T-cell (primary cell): ENCODE measurements around the gene CA12. TPM values are rescaled to one million over a fixed set of nuclear protein-coding genes. Genes with fewer than 3 reads are reported as not detected.

Experiments
- ATAC-seq, 4 experiments: fragments of 200-7000 bp in 3 of 4; fragments of 150-1000 bp in 1 of 4; cut with Tn5 transposase; replicated peaks in 1 of 4; 1 replicate in 3 of 4; 2 replicates in 1 of 4; pipeline ENCODE4 v1.10.0; 2021; ENCODE audit warnings: moderate library complexity in 3 of 4, mild to moderate bottlenecking in 2 of 4, moderate number of reproducible peaks in 1 of 4
- CTCF ChIA-PET, 2 donors: fragments of 300-600 bp; sonication (Branson Sonifier 250); formaldehyde crosslinking; loops; one replicate each; lab custom pipeline; 2022; ENCODE audit warnings: antibody characterized with exemption in 2 of 2; lab: Charles Lee
- POLR2A ChIA-PET, 2 donors: fragments of 300-600 bp; sonication (Branson Sonifier 250); formaldehyde crosslinking; loops; one replicate each; lab custom pipeline; 2022; ENCODE audit warnings: antibody characterized with exemption in 2 of 2; lab: Charles Lee
- DNase-seq, 35 experiments: peaks; one replicate each; pipeline versions ENCODE4 v3.0.0 to v3.0.0-alpha.2; 2013 to 2023
- H3K27ac ChIP-seq: one replicate; pipeline ENCODE4 v1.5.1; 2013; ENCODE audit warnings: low read length
- H3K27me3 ChIP-seq, 2 experiments: replicated peaks in 1 of 2; 1 replicate in 1 of 2; 2 replicates in 1 of 2; pipeline versions ENCODE4 v1.6.1 to v1.7.0; 2013; ENCODE audit warnings: low read length in 1 of 2, mixed read lengths in 1 of 2; ENCODE audit not compliant: control insufficient read depth in 2 of 2, insufficient read depth in 2 of 2; ENCODE audit errors: extremely low read depth in 1 of 2
- H3K36me3 ChIP-seq, 2 donors: 1 replicate in 1 of 2; 2 replicates in 1 of 2; pipeline versions ENCODE4 v1.6.1 to v1.7.0; 2013; ENCODE audit warnings: low read length in 1 of 2; ENCODE audit not compliant: control insufficient read depth in 2 of 2, insufficient read depth in 1 of 2; ENCODE audit errors: extremely low read depth in 1 of 2
- H3K4me1 ChIP-seq, 2 experiments: 1 replicate in 1 of 2; 2 replicates in 1 of 2; pipeline versions ENCODE4 v1.6.1 to v1.7.0; 2013; ENCODE audit warnings: low read length in 2 of 2, mixed read lengths in 1 of 2; ENCODE audit not compliant: insufficient read depth in 2 of 2, control insufficient read depth in 1 of 2; ENCODE audit errors: extremely low read depth in 1 of 2
- H3K4me3 ChIP-seq, 2 donors: 1 replicate in 1 of 2; 2 replicates in 1 of 2; pipeline versions ENCODE4 v1.5.1 to v1.7.0; 2013; ENCODE audit warnings: mild to moderate bottlenecking in 2 of 2, low read length in 1 of 2, moderate library complexity in 1 of 2; ENCODE audit not compliant: control insufficient read depth in 1 of 2; ENCODE audit errors: extremely low read depth in 1 of 2
- H3K9me3 ChIP-seq: 2 replicates; pipeline ENCODE4 v1.7.0; 2013
- H3K27ac Mint-ChIP-seq, 2 donors: one replicate each; pipeline ENCODE4 v1.8.0; 2020 to 2021; ENCODE audit warnings: mild to moderate bottlenecking in 2 of 2, mixed read lengths in 2 of 2
- H3K27me3 Mint-ChIP-seq, 2 donors: one replicate each; pipeline ENCODE4 v1.8.0; 2021 to 2022; ENCODE audit warnings: mixed read lengths in 2 of 2
- H3K36me3 Mint-ChIP-seq: one replicate; pipeline ENCODE4 v1.8.0; 2021; ENCODE audit warnings: mixed read lengths
- H3K4me1 Mint-ChIP-seq, 3 donors: one replicate each; pipeline ENCODE4 v1.8.0; 2020 to 2022; ENCODE audit warnings: mixed read lengths in 3 of 3, mild to moderate bottlenecking in 1 of 3
- H3K4me3 Mint-ChIP-seq, 3 donors: one replicate each; pipeline ENCODE4 v1.8.0; 2020 to 2022; ENCODE audit warnings: mild to moderate bottlenecking in 3 of 3, mixed read lengths in 3 of 3, moderate library complexity in 3 of 3
- H3K9me3 Mint-ChIP-seq, 3 donors: one replicate each; pipeline ENCODE4 v1.8.0; 2020 to 2022; ENCODE audit warnings: mixed read lengths in 3 of 3
- WGBS: methylation state at CpG from one replicate; pipeline ENCODE4 v1.1.5; 2013; ENCODE audit warnings: missing lambda C conversion rate; ENCODE audit not compliant: insufficient coverage; 5-methylcytosine and 5-hydroxymethylcytosine counted together
- total RNA-seq, 35 experiments: library from RNA in 6 of 35; stranded (reverse) in 6 of 35; fragments of 120-200 nt in 1 of 35; gene quantifications; one replicate each; pipeline versions ENCODE4 v1.2.1 to v1.2.4 and lab custom pipeline; 2013 to 2026

Gene CA12
- total RNA-seq, 5 donors from 2014 or later (not counting 1 experiment from before 2014, with no cell fraction given), result 0.12 to 0.51 (median 0.30) TPM; not detected in 2

DNA sequence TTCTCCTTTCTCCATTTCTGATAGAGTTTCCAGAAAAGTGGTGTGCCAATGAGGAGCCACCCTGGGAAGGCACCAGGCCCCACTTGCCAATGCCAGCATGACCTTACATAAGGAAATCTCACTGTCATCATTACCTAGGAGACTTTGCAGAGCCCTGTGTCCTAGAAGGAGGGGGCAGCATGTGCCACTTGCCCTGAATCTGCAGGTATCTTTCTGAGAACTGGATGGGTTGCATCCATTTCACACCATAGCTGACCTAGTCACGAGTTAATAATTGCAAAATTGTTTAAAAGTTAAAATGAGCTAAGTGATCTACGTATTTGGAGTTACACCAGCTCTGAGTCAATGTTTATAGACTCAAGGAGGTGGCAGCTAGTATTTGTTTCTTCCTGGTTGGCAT lies 14.3 kb downstream of the CA12 start:
- Histone ChIP-seq H3K27me3 (peaks cover 0 to 2% of the 10 kb centered on the region in 2 experiments), H3K27ac (no peak overlapping the region), H3K4me3 (no peak overlapping the region), H3K9me3 (no peaks in the 10 kb centered on the region), H3K4me1 (no peaks in the 10 kb centered on the region), H3K36me3 (no peaks in the 10 kb centered on the region)
- H3K36me3 Mint-ChIP-seq, result no peaks in the 10 kb centered on the region
- ChIA-PET POLR2A (no interaction called here), CTCF (no interaction called here)
- WGBS, result no CpG with 5 or more reads among the region's 2 CpGs
- H3K4me3 Mint-ChIP-seq, result no peak overlapping the region
- DNase-seq, result no peak
- no peak overlapping the region for H3K27ac Mint-ChIP-seq
- H3K4me1 Mint-ChIP-seq, result peaks cover 0 to 6% (median 0%) of the 10 kb centered on the region in 3 donors
- H3K27me3 Mint-ChIP-seq, result peaks cover 0 to 2% of the 10 kb centered on the region in 2 donors
- H3K9me3 Mint-ChIP-seq, result no peaks in the 10 kb centered on the region
- ATAC-seq, result no peak

DNA sequence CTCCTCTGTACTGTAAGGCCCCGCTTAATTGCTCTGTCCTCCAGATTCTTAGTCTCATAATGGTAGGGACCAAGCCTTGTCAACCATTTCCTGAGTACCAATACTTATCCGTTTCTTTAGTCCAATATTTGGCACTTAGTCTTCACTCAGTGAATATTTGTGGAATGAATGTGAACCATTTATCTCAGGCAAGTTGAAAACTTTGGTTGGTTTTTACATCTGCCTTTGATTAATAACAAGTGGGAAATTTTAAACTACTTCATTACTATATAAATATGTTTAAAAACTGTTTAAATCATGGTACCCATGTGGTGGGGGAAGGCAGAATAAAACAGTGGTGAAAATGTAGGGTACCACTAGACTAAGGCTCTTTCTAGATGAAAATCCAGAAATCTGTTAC lies 15.2 kb downstream of the CA12 start:
- Mint-ChIP-seq H3K27ac (no peak overlapping the region), H3K9me3 (no peaks in the 10 kb centered on the region), H3K4me1 (peaks cover 0 to 6% (median 0%) of the 10 kb centered on the region in 3 donors), H3K36me3 (no peaks in the 10 kb centered on the region), H3K27me3 (peaks cover 0 to 5% of the 10 kb centered on the region in 2 donors), H3K4me3 (no peak overlapping the region)
- H3K4me3 ChIP-seq, result no peak overlapping the region
- no peaks in the 10 kb centered on the region for H3K36me3 ChIP-seq
- H3K27me3 ChIP-seq, result peaks cover 0 to 5% of the 10 kb centered on the region in 2 experiments
- DNase-seq (no peak), ATAC-seq (no peak)
- POLR2A ChIA-PET, result no interaction called here
- CTCF ChIA-PET, result no interaction called here
- no peaks in the 10 kb centered on the region for H3K9me3 ChIP-seq
- no peak overlapping the region for H3K27ac ChIP-seq
- no peaks in the 10 kb centered on the region for H3K4me1 ChIP-seq
- WGBS, result no CpG with 5 or more reads among the region's 2 CpGs

DNA sequence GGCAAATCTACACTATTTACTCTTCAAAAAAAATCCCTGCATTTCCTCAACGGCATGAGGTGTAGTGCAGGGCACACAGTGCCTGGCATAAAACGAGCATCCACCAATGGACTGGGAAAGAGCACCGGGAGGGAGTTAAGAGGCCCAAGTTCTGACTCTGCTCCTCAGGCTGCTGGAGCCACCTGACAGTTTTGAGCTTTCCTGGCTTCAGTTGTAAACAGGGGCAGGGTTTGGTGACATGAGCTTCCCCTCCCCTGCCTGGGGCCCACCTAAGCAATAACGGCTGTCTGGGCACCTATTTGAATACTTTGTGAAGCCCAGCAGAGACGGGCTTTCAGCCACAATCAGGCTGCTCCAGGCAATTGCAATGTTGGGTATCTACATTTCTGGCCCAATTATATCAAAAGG lies 16.4 kb downstream of the CA12 start:
- Mint-ChIP-seq H3K4me3 (no peak overlapping the region), H3K9me3 (no peaks in the 10 kb centered on the region), H3K4me1 (peaks cover 0 to 6% (median 0%) of the 10 kb centered on the region in 3 donors), H3K27ac (no peak overlapping the region), H3K36me3 (no peaks in the 10 kb centered on the region), H3K27me3 (peaks cover 0 to 11% of the 10 kb centered on the region in 2 donors)
- H3K27me3 ChIP-seq, result peaks cover 0 to 5% of the 10 kb centered on the region in 2 experiments
- no peak overlapping the region for H3K27ac ChIP-seq
- ATAC-seq (no peak), DNase-seq (no peak)
- no peaks in the 10 kb centered on the region for H3K4me1 ChIP-seq
- CTCF ChIA-PET, result no interaction called here
- POLR2A ChIA-PET, result interaction anchor here in 1 of 2 donors (0.6 kb wide), 1 partner anchor 86 kb away, joined by 3 read pairs; no protein-coding TSS in a partner anchor
- WGBS, result 66% methylated on average over 4 of the region's 5 CpGs
- no peaks in the 10 kb centered on the region for H3K36me3 ChIP-seq
- no peak overlapping the region for H3K4me3 ChIP-seq
- H3K9me3 ChIP-seq, result no peaks in the 10 kb centered on the region

DNA sequence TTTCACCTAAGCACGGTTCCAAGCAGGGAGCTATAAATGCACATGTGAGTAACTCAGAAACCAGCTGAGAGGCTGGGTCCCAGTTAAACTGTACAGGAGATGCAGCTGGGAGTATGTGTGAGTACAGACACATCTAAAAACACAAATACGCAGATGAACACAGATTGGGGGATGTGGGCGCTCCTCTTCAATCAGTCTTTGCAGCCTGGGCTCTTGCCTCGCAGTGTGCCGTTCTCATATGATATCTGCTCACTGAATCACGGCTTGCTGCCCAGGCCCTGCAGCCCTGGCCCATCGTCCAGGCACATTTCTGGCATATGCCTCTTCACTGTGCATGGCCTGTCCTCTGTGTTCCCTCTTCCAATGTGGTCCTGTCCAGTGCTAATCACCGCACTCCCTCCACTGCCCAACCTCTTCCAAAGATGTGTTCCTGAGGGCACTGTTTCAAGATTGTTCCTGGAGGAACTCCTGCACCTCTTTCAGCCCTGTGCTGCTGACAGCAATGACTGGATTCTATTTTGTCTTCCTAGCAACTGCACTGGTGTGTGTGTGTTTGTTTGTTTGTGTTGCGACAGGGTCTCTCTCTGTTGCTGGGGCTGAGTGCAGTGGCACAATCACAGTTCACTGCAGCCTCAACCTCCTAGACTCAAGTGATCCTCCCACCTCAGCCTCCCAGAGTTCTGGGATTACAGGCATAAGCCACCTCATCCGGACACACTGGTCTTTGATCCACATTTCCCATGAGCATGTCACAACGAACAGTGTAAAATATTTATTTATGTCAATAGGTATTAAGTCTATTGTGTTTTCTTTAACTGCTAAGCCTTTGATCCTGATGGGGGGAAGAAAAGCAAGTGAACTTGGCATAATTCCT lies 17.0 kb downstream of the CA12 start:
- ATAC-seq, result no peak
- Mint-ChIP-seq H3K36me3 (no peaks in the 10 kb centered on the region), H3K27me3 (peaks cover 0 to 11% of the 10 kb centered on the region in 2 donors), H3K4me3 (no peak overlapping the region), H3K27ac (no peak overlapping the region), H3K9me3 (no peaks in the 10 kb centered on the region), H3K4me1 (peaks cover 0 to 6% (median 0%) of the 10 kb centered on the region in 3 donors)
- Histone ChIP-seq H3K36me3 (no peaks in the 10 kb centered on the region), H3K9me3 (no peaks in the 10 kb centered on the region), H3K4me3 (no peak overlapping the region), H3K27me3 (peaks cover 0 to 6% of the 10 kb centered on the region in 2 experiments), H3K4me1 (no peaks in the 10 kb centered on the region), H3K27ac (no peak overlapping the region)
- 69% methylated on average over 7 of the region's 11 CpGs for WGBS
- DNase-seq, result no peak
- POLR2A ChIA-PET, result no interaction called here
- CTCF ChIA-PET, result no interaction called here

DNA sequence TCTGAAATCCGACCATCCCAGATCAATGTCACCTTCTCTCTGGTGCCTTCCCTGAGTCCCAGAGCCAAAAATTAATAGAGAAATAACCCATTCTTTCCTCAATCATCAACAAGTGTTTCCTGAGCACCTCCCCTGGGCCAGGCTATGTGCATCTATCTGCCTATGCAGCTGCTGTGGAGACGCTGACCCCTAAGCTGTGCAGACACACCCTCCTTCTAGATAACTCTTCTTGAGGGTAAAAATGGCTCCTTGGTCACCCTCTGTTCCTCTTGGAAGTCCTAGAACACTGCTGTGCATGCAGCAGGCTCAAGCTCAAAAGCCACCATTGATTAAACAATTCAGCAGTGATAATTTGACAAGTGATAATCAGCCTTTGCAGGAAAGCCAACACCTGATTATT lies 18.4 kb downstream of the CA12 start:
- H3K4me1 ChIP-seq, result no peaks in the 10 kb centered on the region
- H3K27me3 ChIP-seq, result peaks cover 0 to 7% of the 10 kb centered on the region in 2 experiments
- Mint-ChIP-seq H3K4me1 (peaks cover 0 to 6% (median 0%) of the 10 kb centered on the region in 3 donors), H3K4me3 (no peak overlapping the region), H3K36me3 (no peaks in the 10 kb centered on the region), H3K27me3 (peaks cover 5 to 13% of the 10 kb centered on the region in 2 donors), H3K27ac (no peak overlapping the region), H3K9me3 (no peaks in the 10 kb centered on the region)
- no peaks in the 10 kb centered on the region for H3K36me3 ChIP-seq
- POLR2A ChIA-PET, result interaction anchor here in 1 of 2 donors (0.5 kb wide), 1 partner anchor 183 kb away, joined by 5 read pairs; no protein-coding TSS in a partner anchor
- no peak overlapping the region for H3K4me3 ChIP-seq
- 88% methylated on average over 2 of the region's 2 CpGs for WGBS
- CTCF ChIA-PET, result no interaction called here
- DNase-seq (no peak), ATAC-seq (no peak)
- H3K27ac ChIP-seq, result no peak overlapping the region
- no peaks in the 10 kb centered on the region for H3K9me3 ChIP-seq

DNA sequence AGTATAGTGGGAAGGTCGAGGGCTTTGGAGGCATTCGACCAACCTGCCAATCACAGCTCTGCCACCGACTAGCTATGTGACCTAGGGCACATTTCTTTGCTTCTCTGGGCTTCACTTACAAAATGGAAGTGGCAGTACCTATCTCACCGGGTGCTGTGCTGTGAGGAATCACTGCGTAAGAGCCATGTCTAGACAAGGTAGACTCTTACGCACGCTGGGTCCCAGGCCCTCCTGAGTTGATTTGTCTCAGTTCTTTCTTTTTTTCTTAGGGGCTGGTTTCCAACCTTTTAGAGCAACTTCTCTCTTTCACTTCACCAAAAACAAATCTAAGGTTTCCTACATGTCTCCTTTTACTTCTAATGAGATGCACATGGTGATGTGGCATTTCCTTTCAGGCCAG lies 18.8 kb downstream of the CA12 start:
- Histone ChIP-seq H3K4me3 (no peak overlapping the region), H3K9me3 (no peaks in the 10 kb centered on the region), H3K27me3 (peaks cover 0 to 7% of the 10 kb centered on the region in 2 experiments), H3K4me1 (no peaks in the 10 kb centered on the region), H3K27ac (no peak overlapping the region), H3K36me3 (no peaks in the 10 kb centered on the region)
- Mint-ChIP-seq H3K27ac (no peak overlapping the region), H3K9me3 (no peaks in the 10 kb centered on the region), H3K4me1 (peaks cover 0 to 6% (median 0%) of the 10 kb centered on the region in 3 donors), H3K27me3 (peaks cover 5 to 13% of the 10 kb centered on the region in 2 donors), H3K36me3 (no peaks in the 10 kb centered on the region), H3K4me3 (no peak overlapping the region)
- POLR2A ChIA-PET, result no interaction called here
- no peak for ATAC-seq
- WGBS, result 85% methylated on average over 4 of the region's 7 CpGs
- CTCF ChIA-PET, result no interaction called here
- no peak for DNase-seq
